ENCODE results near the gene WNT7B.

The WNT7B gene

DNA sequence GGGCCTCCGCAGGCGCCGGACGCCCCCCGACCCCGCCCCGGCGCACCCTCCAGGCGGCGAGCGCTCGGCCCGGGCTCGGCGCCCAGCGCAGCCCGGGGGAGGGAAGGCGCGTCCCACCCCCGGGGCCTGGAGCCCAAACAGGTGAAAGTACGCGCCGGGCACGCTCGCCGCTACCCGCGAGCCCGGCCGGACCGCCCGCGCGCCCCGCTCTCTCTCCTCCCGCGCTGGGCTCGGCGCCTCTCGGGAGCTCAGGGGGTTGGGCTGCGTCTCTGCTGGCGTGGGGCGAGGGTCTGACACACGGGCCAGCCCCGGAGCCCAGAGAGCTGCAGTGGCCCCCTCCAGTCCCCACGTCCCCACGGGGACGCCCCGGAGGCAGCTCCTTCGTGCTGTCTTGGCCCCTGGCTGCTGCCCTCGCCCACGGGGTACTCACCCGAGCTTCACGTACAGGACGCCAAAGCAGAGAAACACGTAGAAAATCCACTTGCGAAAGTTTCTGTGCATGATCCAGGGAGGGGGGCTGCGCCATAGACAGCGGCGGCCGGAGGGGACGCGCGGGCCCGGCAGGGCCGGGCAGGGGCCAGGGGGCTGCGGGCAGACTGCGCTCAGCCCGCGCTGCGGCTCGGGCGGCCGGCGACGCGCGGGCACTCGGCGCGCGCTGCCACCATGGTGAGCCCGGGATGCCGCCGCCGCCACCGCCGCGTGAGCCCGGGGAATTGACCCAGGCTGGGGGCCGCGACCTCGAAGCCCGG, 534 bp downstream of the WNT7B start:
- H3K4me3 ChIP-seq (ENCODE audit: low read depth, low read length) = peak overlapping the region; percentile 16
- TF ChIP-seq, protein P1, sequence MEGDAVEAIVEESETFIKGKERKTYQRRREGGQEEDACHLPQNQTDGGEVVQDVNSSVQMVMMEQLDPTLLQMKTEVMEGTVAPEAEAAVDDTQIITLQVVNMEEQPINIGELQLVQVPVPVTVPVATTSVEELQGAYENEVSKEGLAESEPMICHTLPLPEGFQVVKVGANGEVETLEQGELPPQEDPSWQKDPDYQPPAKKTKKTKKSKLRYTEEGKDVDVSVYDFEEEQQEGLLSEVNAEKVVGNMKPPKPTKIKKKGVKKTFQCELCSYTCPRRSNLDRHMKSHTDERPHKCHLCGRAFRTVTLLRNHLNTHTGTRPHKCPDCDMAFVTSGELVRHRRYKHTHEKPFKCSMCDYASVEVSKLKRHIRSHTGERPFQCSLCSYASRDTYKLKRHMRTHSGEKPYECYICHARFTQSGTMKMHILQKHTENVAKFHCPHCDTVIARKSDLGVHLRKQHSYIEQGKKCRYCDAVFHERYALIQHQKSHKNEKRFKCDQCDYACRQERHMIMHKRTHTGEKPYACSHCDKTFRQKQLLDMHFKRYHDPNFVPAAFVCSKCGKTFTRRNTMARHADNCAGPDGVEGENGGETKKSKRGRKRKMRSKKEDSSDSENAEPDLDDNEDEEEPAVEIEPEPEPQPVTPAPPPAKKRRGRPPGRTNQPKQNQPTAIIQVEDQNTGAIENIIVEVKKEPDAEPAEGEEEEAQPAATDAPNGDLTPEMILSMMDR (IDR thresholded peaks at IDR 0.05; ENCODE audit: borderline replicate concordance, insufficient read depth, low read depth, low read length) = no peak

DNA sequence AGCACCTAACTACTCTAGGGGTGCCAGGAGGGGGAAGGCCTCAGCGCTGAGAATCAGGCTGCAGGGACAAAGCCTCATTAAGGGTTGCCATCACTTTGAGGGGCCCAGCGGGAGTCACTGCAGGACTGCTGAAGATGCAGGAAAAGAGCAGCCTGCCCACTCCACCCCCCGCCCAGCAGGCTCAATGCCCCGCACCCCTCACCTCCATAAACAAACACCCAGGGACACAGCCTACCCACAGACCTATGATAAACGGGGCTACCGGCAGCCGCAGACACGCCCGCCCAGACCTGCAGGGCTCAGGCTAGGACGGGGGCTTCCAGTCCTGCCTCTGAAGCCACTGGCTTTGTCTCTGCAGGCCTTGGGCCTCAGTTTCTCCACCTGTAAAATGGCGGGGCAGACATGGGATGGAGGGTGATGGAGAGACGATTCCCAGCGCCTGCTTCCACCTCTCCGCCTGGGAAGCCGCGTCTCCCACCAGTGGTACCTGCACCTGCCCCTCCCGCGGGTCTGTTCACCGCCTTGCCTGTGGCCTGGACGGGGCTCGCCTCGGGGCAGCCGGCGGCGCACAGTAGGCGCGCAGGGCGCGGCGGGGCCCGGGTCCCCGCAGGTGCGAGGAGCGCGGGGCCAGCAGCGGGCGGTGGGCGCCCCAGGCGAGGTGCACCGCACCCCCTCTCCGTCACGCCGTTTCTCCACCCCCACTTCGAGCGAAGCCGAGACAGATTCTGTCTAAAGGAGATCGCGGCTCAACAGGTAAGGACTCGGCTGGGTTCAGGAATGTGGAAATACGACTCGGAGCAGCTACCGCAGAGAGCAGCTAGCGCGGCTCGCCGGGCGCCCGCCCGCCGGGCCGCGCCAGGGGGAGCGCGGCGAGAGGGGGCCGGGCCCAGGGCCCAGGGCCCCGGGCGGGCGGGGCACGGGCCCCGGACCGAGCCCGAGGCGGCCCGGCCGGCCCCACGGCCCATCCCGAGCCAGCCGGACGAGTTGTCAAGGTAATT, 1.5 kb downstream of the WNT7B start:
- TF ChIP-seq, protein P1 (IDR thresholded peaks at IDR 0.05; ENCODE audit: borderline replicate concordance, insufficient read depth, low read depth, low read length) = no peak
- H3K4me3 ChIP-seq (ENCODE audit: low read depth, low read length) = no peak overlapping the region

DNA sequence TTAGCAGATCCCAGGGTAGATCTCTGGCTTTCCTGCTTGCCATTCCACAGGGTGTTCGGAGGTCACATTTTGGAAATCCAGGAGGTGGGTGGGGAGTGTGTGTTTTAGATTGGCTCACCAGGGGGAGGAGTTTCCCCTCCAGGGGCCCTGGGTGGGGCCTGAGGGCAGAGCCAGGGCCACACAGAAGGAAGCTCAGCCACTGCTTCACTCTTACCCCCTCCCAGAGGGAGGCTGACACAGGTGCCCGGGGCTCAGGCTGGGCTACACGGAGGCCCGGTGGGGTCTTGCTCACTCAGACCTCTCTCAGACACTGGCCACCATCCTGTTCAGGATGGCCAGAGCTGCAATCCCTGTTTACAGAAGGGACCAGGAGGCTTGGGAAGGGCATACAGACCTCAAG, 2.5 kb downstream of the WNT7B start:
- no peak overlapping the region for H3K4me3 ChIP-seq (ENCODE audit: low read depth, low read length)
- TF ChIP-seq, protein P1 (IDR thresholded peaks at IDR 0.05; ENCODE audit: borderline replicate concordance, insufficient read depth, low read depth, low read length) = no peak

DNA sequence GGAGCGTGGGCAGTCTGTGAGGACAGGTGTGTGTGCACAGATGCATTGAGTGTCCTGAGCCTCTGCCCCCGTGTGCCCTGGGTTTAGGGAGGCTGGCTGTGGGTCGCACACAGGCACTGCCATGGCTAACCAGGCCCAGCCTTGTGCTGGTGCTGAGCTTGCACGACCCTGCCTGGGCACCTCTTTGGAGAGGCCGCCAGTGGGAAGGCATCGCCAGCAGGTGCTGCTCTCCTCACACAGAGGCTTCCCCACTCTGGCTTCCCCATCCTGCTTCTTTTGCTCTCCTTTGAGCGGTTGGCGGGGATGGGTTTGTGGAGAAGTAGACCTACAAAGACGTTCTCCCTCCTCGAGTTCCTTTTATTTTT, 4.1 kb downstream of the WNT7B start:
- TF ChIP-seq, protein P1 (IDR thresholded peaks at IDR 0.05; ENCODE audit: borderline replicate concordance, insufficient read depth, low read depth, low read length) = no peak
- no peak overlapping the region for H3K4me3 ChIP-seq (ENCODE audit: low read depth, low read length)

DNA sequence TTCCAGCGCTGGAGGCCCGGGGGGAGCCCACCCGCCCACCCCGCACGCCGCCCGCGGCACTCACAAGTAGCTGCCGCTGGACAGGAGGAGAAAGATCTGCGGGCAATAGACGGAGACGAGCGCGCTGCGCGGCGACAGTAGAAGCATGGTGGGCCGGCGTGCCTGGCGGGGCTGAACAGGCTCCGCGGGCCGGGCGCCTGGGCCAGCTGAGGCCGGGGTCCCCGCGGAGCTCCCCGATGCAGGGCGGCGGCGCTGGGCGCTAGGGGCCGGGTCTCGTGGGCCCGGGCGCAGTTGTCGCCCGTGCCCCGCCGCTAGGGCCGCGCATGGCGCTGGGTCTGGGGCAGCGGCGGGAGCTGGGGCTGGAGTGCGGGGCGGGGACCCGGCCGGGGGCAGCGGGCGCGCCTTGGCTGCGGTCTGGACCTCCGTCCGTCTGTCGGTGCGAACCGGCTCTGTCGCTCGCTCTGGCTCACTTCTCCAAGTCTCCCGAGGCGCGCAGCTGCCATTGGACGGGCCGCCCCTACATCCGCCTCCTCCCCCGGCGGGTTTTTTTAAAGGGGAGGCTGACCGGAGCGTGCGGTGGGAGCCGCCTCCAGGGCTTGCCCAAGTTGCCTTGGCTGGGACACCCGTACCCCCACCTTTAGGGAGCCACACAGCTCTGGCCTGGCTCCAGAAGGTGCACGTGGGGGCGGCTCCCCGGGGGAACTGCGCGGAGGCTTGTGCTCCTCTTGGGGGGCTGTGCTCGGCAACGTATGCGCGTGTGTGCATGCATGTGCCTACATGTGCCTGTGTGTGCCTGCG, 4.7 kb downstream of the WNT7B start:
- H3K4me3 ChIP-seq (ENCODE audit: low read depth, low read length) = no peak overlapping the region
- TF ChIP-seq, protein P1 (IDR thresholded peaks at IDR 0.05; ENCODE audit: borderline replicate concordance, insufficient read depth, low read depth, low read length) = no peak

DNA sequence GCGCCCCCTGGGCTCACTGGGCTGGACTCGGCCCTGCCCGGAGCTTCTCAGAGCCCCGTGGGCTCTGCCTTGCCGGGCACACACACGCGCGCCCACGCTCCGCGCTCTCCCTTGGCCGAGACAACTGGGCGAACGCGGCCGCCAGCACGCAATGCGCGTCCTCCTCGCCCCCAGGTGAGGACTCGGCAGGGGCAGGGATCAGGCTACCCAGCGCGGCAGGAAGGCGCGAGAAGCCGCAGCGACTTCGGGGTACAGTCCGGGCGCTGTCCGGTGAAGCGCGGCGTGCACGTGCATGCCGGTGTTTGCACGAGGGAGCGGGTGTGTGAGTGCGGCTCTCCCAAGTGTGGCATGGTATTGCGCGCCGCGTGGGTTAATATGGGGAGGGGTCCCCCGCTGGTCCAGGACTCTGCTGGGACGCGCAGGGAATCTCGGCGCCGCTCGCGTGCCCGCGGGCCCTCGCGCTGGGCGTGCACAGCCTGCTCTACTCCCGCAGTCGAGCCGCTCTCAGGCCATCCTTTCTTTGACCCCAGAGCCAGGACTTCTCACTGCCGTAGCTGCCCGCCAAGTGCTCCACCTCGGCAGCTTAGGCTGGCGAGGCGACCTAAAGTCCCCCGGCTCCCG, 5.4 kb downstream of the WNT7B start:
- TF ChIP-seq, protein P1 (IDR thresholded peaks at IDR 0.05; ENCODE audit: borderline replicate concordance, insufficient read depth, low read depth, low read length) = no peak
- no peak overlapping the region for H3K4me3 ChIP-seq (ENCODE audit: low read depth, low read length)
